WTC11 (cell line): ENCODE data around the gene SLU7. TPM values are rescaled to one million over a fixed set of nuclear protein-coding genes. Genes with fewer than 3 reads are reported as not detected.

Experiments used
- ATAC-seq: fragments of 200-7000 bp; cut with Tn5 transposase; 2 replicates; pipeline ENCODE4 v1.10.0; 2021; ENCODE audit warnings: mild to moderate bottlenecking, moderate library complexity
- CTCF ChIA-PET: fragments of 300-600 bp; sonication (Branson Sonifier 250); formaldehyde crosslinking; loops from one replicate; lab custom pipeline; 2021; ENCODE audit warnings: antibody characterized with exemption; lab: Charles Lee
- POLR2A ChIA-PET: fragments of 350-600 bp; sonication (Branson Sonifier 250); formaldehyde crosslinking; loops from one replicate; lab custom pipeline; 2021; ENCODE audit warnings: antibody characterized with exemption; lab: Charles Lee
- DNase-seq: peaks from one replicate; pipeline ENCODE4 v3.0.0; 2021; ENCODE audit warnings: low spot score
- H3K27ac Mint-ChIP-seq: 2 replicates; pipeline ENCODE4 v1.8.0; 2021; ENCODE audit warnings: mixed read lengths
- H3K27me3 Mint-ChIP-seq: 2 replicates; pipeline ENCODE4 v1.8.0; 2021; ENCODE audit warnings: low read depth, mild to moderate bottlenecking, moderate library complexity, mixed read lengths
- H3K36me3 Mint-ChIP-seq: 2 replicates; pipeline ENCODE4 v1.8.0; 2021; ENCODE audit warnings: mixed read lengths
- H3K4me1 Mint-ChIP-seq: 2 replicates; pipeline ENCODE4 v1.8.0; 2022; ENCODE audit warnings: mixed read lengths
- H3K4me3 Mint-ChIP-seq: 2 replicates; pipeline ENCODE4 v1.8.0; 2021; ENCODE audit warnings: mild to moderate bottlenecking, moderate library complexity, mixed read lengths
- H3K9me3 Mint-ChIP-seq: 2 replicates; pipeline ENCODE4 v1.8.0; 2021; ENCODE audit warnings: mixed read lengths
- ATF2 ChIP-seq: sonication (generic); formaldehyde crosslinking; IDR thresholded peaks from 2 replicates; pipeline ENCODE4 v1.8.1; 2022; ENCODE audit warnings: low read depth, missing genetic modification reagents, borderline replicate concordance
- CREB1 ChIP-seq: sonication (generic); formaldehyde crosslinking; IDR thresholded peaks from 2 replicates; pipeline ENCODE4 v1.8.0; 2023; ENCODE audit warnings: mild to moderate bottlenecking, missing genetic modification reagents
- CREM ChIP-seq: sonication (generic); formaldehyde crosslinking; IDR thresholded peaks from 2 replicates; pipeline ENCODE4 v1.8.1; 2022; ENCODE audit warnings: mild to moderate bottlenecking, missing genetic modification reagents, moderate library complexity
- CTCF ChIP-seq: fragments of 200-600 bp; IDR thresholded peaks from 2 replicates; pipeline ENCODE4 v1.8.0; 2022; ENCODE audit warnings: antibody characterized with exemption
- ETV6 ChIP-seq: sonication (generic); formaldehyde crosslinking; IDR thresholded peaks from 2 replicates; pipeline ENCODE4 v1.8.1; 2022; ENCODE audit warnings: mild to moderate bottlenecking, missing genetic modification reagents
- FOXP4 ChIP-seq: sonication (generic); formaldehyde crosslinking; IDR thresholded peaks from 2 replicates; pipeline ENCODE4 v1.8.0; 2022; ENCODE audit warnings: mild to moderate bottlenecking, missing genetic modification reagents
- GRHL2 ChIP-seq: fragments of 250-450 bp; sonication (Bioruptor Pico); IDR thresholded peaks from 2 replicates; pipeline ENCODE4 v1.8.0; 2022; ENCODE audit warnings: mild to moderate bottlenecking, moderate library complexity; ENCODE audit not compliant: insufficient replicate concordance, severe bottlenecking
- HMGA2 ChIP-seq: fragments of 250-450 bp; sonication (Bioruptor Pico); IDR thresholded peaks from 2 replicates; pipeline ENCODE4 v1.4.0; 2021; ENCODE audit warnings: mild to moderate bottlenecking, moderate library complexity
- HMGXB4 ChIP-seq: sonication (generic); formaldehyde crosslinking; IDR thresholded peaks from 2 replicates; pipeline ENCODE4 v1.8.1; 2023; ENCODE audit warnings: mild to moderate bottlenecking, moderate library complexity, missing genetic modification reagents
- MLX ChIP-seq: sonication (generic); formaldehyde crosslinking; IDR thresholded peaks from 2 replicates; pipeline ENCODE4 v1.8.1; 2023; ENCODE audit warnings: mild to moderate bottlenecking, missing genetic modification reagents, moderate library complexity
- MXD4 ChIP-seq: fragments of 250-450 bp; sonication (Bioruptor Pico); IDR thresholded peaks from 2 replicates; pipeline ENCODE4 v1.8.0; 2021; ENCODE audit warnings: mild to moderate bottlenecking, moderate library complexity, borderline replicate concordance
- NFATC4 ChIP-seq: fragments of 250-450 bp; sonication (Bioruptor Pico); IDR thresholded peaks from 2 replicates; pipeline ENCODE4 v1.9.0; 2021; ENCODE audit warnings: mild to moderate bottlenecking
- SMAD3 ChIP-seq: sonication (generic); formaldehyde crosslinking; IDR thresholded peaks from 2 replicates; pipeline ENCODE4 v1.8.0; 2022; ENCODE audit warnings: missing genetic modification reagents, mild to moderate bottlenecking, borderline replicate concordance
- SOX15 ChIP-seq: fragments of 250-450 bp; sonication (Bioruptor Pico); IDR thresholded peaks from 2 replicates; pipeline ENCODE4 v1.9.0; 2021; ENCODE audit warnings: mild to moderate bottlenecking
- TEAD1 ChIP-seq: sonication (generic); formaldehyde crosslinking; IDR thresholded peaks from 2 replicates; pipeline ENCODE4 v1.8.0; 2022; ENCODE audit warnings: mild to moderate bottlenecking, missing genetic modification reagents
- ZNF121 ChIP-seq: sonication (generic); formaldehyde crosslinking; IDR thresholded peaks from 2 replicates; pipeline ENCODE4 v1.8.0; 2023; ENCODE audit warnings: missing genetic modification reagents
- ZNF317 ChIP-seq: sonication (generic); formaldehyde crosslinking; IDR thresholded peaks from 2 replicates; pipeline ENCODE4 v1.8.1; 2023; ENCODE audit warnings: low read depth, mild to moderate bottlenecking, moderate library complexity, missing genetic modification reagents, borderline replicate concordance
- ZNF532 ChIP-seq: fragments of 250-450 bp; sonication (Bioruptor Pico); IDR thresholded peaks from 2 replicates; pipeline ENCODE4 v1.9.0; 2021; ENCODE audit warnings: mild to moderate bottlenecking, borderline replicate concordance
- total RNA-seq: library from RNA; stranded (reverse); gene quantifications from 3 replicates; pipeline ENCODE4 v1.2.3, GENCODE V29; 2021

SLU7 gene
- total RNA-seq, 1 experiment from 2014 or later = 32.5 TPM

- TF ChIP-seq TEAD1 (CRISPR knock-in tag) = no peak
- TF ChIP-seq MLX (CRISPR knock-in tag) = no peak
- no peak for TF ChIP-seq MXD4 (CRISPR knock-in tag)
- no peak for TF ChIP-seq GRHL2 (CRISPR knock-in tag)
- no peak for TF ChIP-seq ATF2
- no peak for TF ChIP-seq SMAD3 (CRISPR knock-in tag)
- TF ChIP-seq ZNF317 (CRISPR knock-in tag) = no peak
- no peak for TF ChIP-seq NFATC4 (CRISPR knock-in tag)
Measured at GRCh38 chr5:160419458-160420330, 813 bp upstream of the SLU7 start (continued).

GRCh38 chr5:160399402-160400353 is 19.2 kb downstream of the SLU7 start, which contains the start of gene FAM200C:
Gene FAM200C (minus strand): TSS chr5:160400054. CDS start chr5:160395490, 4,564 bp downstream.
- Mint-ChIP-seq H3K4me3 (peak within 1 kb of the TSS; percentile 88), H3K36me3 (peaks cover 18% of the 10 kb centered on the region), H3K4me1 (peaks cover 13% of the 10 kb centered on the region), H3K27me3 (no peaks in the 10 kb centered on the region; the same call in 1 of the 2 replicates), H3K9me3 (no peaks in the 10 kb centered on the region), H3K27ac (peak within 1 kb of the TSS; percentile 59)
- ChIA-PET POLR2A (interaction anchor here (0.6 to 1.6 kb wide), 6 partner anchors 19 to 875 kb away, joined by 3 to 4 read pairs (median 3); partner anchors contain the start of gene PTTG1), CTCF (interaction anchor here (0.5 to 3.0 kb wide), 6 partner anchors 9 to 378 kb away, joined by 3 to 12 read pairs (median 4); partner anchors contain the start of gene SLU7)
- ATAC-seq (peak; percentile 96), DNase-seq (peak; percentile 90)
- TF ChIP-seq FOXP4 (CRISPR knock-in tag) = peak; percentile 29; the same call in 1 of the 2 replicates
- TF ChIP-seq SOX15 (CRISPR knock-in tag) = no peak
- no peak for TF ChIP-seq HMGA2 (CRISPR knock-in tag)
- TF ChIP-seq ETV6 (CRISPR knock-in tag) = no peak
- TF ChIP-seq CREB1 (CRISPR knock-in tag) = no peak
- TF ChIP-seq ZNF532 = no peak
- TF ChIP-seq ZNF121 (CRISPR knock-in tag) = no peak
- TF ChIP-seq CTCF = no peak
- peak; percentile 56 for TF ChIP-seq CREM
- peak; percentile 66; the same call in 1 of the 2 replicates for TF ChIP-seq HMGXB4
